ENCODE data around the gene PPM1G. TPM values are rescaled to one million over a fixed set of nuclear protein-coding genes. Genes with fewer than 3 reads are reported as not detected.

Gene PPM1G
- total and polyA plus RNA-seq, 2 experiments from 2014 or later, result 183 to 201 TPM

DNA sequence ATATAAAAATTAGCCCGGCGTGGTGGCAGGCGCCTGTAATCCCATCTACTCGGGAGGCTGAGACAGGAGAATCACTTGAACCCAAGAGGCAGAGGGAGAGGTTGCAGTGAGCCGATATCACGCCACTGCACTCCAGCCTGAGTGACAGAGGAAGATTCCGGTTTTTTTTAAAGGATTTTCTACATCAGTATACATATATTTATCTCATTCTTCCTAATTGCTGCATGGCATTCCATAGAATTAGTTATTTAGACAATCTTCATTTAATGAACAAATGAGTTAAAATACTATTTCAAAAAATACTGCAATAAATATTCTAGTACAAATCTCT is 54.8 kb downstream of the PPM1G start:
- peaks cover 37% of the 10 kb centered on the region for H3K4me1 Mint-ChIP-seq
- peaks cover 25% of the 10 kb centered on the region for H4K20me1 ChIP-seq (replicated peaks; ENCODE audit: insufficient read depth)
- H3F3A ChIP-seq (replicated peaks; ENCODE audit: low read depth), result peaks cover 12% of the 10 kb centered on the region
- H2AFZ ChIP-seq, result no peak overlapping the region
- H3K4me3 ChIP-seq, result peak overlapping the region; percentile 71; the same call in 1 of the 2 replicates
- no peak for ATAC-seq
- peak overlapping the region; percentile 46 for H3K27ac Mint-ChIP-seq
- no peak for TF ChIP-seq EZH2 (IDR thresholded peaks at IDR 0.05; ENCODE audit: low read depth, unreplicated experiment)
- TF ChIP-seq, protein P1, sequence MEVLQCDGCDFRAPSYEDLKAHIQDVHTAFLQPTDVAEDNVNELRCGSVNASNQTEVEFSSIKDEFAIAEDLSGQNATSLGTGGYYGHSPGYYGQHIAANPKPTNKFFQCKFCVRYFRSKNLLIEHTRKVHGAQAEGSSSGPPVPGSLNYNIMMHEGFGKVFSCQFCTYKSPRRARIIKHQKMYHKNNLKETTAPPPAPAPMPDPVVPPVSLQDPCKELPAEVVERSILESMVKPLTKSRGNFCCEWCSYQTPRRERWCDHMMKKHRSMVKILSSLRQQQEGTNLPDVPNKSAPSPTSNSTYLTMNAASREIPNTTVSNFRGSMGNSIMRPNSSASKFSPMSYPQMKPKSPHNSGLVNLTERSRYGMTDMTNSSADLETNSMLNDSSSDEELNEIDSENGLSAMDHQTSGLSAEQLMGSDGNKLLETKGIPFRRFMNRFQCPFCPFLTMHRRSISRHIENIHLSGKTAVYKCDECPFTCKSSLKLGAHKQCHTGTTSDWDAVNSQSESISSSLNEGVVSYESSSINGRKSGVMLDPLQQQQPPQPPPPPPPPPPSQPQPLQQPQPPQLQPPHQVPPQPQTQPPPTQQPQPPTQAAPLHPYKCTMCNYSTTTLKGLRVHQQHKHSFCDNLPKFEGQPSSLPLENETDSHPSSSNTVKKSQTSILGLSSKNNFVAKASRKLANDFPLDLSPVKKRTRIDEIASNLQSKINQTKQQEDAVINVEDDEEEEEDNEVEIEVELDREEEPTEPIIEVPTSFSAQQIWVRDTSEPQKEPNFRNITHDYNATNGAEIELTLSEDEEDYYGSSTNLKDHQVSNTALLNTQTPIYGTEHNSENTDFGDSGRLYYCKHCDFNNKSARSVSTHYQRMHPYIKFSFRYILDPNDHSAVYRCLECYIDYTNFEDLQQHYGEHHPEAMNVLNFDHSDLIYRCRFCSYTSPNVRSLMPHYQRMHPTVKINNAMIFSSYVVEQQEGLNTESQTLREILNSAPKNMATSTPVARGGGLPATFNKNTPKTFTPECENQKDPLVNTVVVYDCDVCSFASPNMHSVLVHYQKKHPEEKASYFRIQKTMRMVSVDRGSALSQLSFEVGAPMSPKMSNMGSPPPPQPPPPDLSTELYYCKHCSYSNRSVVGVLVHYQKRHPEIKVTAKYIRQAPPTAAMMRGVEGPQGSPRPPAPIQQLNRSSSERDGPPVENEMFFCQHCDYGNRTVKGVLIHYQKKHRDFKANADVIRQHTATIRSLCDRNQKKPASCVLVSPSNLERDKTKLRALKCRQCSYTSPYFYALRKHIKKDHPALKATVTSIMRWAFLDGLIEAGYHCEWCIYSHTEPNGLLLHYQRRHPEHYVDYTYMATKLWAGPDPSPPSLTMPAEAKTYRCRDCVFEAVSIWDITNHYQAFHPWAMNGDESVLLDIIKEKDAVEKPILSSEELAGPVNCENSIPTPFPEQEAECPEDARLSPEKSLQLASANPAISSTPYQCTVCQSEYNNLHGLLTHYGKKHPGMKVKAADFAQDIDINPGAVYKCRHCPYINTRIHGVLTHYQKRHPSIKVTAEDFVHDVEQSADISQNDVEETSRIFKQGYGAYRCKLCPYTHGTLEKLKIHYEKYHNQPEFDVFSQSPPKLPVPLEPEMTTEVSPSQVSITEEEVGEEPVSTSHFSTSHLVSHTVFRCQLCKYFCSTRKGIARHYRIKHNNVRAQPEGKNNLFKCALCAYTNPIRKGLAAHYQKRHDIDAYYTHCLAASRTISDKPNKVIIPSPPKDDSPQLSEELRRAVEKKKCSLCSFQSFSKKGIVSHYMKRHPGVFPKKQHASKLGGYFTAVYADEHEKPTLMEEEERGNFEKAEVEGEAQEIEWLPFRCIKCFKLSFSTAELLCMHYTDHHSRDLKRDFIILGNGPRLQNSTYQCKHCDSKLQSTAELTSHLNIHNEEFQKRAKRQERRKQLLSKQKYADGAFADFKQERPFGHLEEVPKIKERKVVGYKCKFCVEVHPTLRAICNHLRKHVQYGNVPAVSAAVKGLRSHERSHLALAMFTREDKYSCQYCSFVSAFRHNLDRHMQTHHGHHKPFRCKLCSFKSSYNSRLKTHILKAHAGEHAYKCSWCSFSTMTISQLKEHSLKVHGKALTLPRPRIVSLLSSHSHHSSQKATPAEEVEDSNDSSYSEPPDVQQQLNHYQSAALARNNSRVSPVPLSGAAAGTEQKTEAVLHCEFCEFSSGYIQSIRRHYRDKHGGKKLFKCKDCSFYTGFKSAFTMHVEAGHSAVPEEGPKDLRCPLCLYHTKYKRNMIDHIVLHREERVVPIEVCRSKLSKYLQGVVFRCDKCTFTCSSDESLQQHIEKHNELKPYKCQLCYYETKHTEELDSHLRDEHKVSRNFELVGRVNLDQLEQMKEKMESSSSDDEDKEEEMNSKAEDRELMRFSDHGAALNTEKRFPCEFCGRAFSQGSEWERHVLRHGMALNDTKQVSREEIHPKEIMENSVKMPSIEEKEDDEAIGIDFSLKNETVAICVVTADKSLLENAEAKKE (CRISPR knock-in tag; IDR thresholded peaks at IDR 0.05), result no peak
- TF ChIP-seq, protein P2, sequence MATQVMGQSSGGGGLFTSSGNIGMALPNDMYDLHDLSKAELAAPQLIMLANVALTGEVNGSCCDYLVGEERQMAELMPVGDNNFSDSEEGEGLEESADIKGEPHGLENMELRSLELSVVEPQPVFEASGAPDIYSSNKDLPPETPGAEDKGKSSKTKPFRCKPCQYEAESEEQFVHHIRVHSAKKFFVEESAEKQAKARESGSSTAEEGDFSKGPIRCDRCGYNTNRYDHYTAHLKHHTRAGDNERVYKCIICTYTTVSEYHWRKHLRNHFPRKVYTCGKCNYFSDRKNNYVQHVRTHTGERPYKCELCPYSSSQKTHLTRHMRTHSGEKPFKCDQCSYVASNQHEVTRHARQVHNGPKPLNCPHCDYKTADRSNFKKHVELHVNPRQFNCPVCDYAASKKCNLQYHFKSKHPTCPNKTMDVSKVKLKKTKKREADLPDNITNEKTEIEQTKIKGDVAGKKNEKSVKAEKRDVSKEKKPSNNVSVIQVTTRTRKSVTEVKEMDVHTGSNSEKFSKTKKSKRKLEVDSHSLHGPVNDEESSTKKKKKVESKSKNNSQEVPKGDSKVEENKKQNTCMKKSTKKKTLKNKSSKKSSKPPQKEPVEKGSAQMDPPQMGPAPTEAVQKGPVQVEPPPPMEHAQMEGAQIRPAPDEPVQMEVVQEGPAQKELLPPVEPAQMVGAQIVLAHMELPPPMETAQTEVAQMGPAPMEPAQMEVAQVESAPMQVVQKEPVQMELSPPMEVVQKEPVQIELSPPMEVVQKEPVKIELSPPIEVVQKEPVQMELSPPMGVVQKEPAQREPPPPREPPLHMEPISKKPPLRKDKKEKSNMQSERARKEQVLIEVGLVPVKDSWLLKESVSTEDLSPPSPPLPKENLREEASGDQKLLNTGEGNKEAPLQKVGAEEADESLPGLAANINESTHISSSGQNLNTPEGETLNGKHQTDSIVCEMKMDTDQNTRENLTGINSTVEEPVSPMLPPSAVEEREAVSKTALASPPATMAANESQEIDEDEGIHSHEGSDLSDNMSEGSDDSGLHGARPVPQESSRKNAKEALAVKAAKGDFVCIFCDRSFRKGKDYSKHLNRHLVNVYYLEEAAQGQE (IDR thresholded peaks at IDR 0.05; ENCODE audit: unreplicated experiment), result no peak
- TF ChIP-seq JUNB (IDR thresholded peaks at IDR 0.05; ENCODE audit: unreplicated experiment), result no peak
- TF ChIP-seq, protein P3, sequence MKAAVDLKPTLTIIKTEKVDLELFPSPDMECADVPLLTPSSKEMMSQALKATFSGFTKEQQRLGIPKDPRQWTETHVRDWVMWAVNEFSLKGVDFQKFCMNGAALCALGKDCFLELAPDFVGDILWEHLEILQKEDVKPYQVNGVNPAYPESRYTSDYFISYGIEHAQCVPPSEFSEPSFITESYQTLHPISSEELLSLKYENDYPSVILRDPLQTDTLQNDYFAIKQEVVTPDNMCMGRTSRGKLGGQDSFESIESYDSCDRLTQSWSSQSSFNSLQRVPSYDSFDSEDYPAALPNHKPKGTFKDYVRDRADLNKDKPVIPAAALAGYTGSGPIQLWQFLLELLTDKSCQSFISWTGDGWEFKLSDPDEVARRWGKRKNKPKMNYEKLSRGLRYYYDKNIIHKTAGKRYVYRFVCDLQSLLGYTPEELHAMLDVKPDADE (IDR thresholded peaks at IDR 0.05), result no peak
- TF ChIP-seq ZNF114 (CRISPR knock-in tag; IDR thresholded peaks at IDR 0.05), result no peak
- TF ChIP-seq, protein P4, sequence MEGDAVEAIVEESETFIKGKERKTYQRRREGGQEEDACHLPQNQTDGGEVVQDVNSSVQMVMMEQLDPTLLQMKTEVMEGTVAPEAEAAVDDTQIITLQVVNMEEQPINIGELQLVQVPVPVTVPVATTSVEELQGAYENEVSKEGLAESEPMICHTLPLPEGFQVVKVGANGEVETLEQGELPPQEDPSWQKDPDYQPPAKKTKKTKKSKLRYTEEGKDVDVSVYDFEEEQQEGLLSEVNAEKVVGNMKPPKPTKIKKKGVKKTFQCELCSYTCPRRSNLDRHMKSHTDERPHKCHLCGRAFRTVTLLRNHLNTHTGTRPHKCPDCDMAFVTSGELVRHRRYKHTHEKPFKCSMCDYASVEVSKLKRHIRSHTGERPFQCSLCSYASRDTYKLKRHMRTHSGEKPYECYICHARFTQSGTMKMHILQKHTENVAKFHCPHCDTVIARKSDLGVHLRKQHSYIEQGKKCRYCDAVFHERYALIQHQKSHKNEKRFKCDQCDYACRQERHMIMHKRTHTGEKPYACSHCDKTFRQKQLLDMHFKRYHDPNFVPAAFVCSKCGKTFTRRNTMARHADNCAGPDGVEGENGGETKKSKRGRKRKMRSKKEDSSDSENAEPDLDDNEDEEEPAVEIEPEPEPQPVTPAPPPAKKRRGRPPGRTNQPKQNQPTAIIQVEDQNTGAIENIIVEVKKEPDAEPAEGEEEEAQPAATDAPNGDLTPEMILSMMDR (conservative IDR thresholded peaks at IDR 0.05; ENCODE audit: low read depth in 2 of 2), result no peak
- no peak for TF ChIP-seq NANOG (IDR thresholded peaks at IDR 0.05; ENCODE audit: borderline replicate concordance)
- no peak for TF ChIP-seq STAT1 (IDR thresholded peaks at IDR 0.05; ENCODE audit: unreplicated experiment)
- no peak for TF ChIP-seq EZH2phosphoT487 (IDR thresholded peaks at IDR 0.05; ENCODE audit: unreplicated experiment)
- H3K4me2 ChIP-seq, result peak overlapping the region; percentile 85
- peak overlapping the region; percentile 85 for H3K27ac ChIP-seq (ENCODE audit: low read depth)
- peaks cover 3% of the 10 kb centered on the region for H3K9me2 ChIP-seq (ENCODE audit: insufficient read depth)
- no peaks in the 10 kb centered on the region for H3K27me3 ChIP-seq (ENCODE audit: insufficient read depth)
- peaks cover 9% of the 10 kb centered on the region for H3K27me3 Mint-ChIP-seq (ENCODE audit: insufficient read depth, low read depth, poor library complexity)
- no peak for DNase-seq (ENCODE audit: low spot score)
- peak overlapping the region; percentile 96; the same call in 2 of the 3 replicates for H3K4me3 Mint-ChIP-seq
- H3K79me2 ChIP-seq (replicated peaks; ENCODE audit: insufficient read depth), result peaks cover 80% of the 10 kb centered on the region
- peaks cover 49% of the 10 kb centered on the region for H3K4me1 ChIP-seq (ENCODE audit: insufficient read depth)
- H3K36me3 ChIP-seq (ENCODE audit: insufficient read depth), result peaks cover 3% of the 10 kb centered on the region; the same call in 1 of the 2 replicates
- peaks cover 12% of the 10 kb centered on the region for H3K9me3 Mint-ChIP-seq
- peaks cover 28% of the 10 kb centered on the region for H3K36me3 Mint-ChIP-seq (ENCODE audit: low read depth)

Data from GM23338 (cell line).